Activated CD4-positive, alpha-beta T cell treated with anti-CD3 and anti-CD28 coated beads, Interleukin-2, amount 50 U/mL, for 48 hours (primary cell): ENCODE results near the gene PSTPIP2.
"Not testable (repeated sequence)": the region's sequence is repeated elsewhere in the genome, so short reads cannot be mapped to it uniquely, and the experiment has no call there.

Experiments
- DNase-seq, 2 experiments: peaks; one replicate each; pipeline ENCODE4 v3.0.0-alpha.2; 2020

Gene PSTPIP2

DNA sequence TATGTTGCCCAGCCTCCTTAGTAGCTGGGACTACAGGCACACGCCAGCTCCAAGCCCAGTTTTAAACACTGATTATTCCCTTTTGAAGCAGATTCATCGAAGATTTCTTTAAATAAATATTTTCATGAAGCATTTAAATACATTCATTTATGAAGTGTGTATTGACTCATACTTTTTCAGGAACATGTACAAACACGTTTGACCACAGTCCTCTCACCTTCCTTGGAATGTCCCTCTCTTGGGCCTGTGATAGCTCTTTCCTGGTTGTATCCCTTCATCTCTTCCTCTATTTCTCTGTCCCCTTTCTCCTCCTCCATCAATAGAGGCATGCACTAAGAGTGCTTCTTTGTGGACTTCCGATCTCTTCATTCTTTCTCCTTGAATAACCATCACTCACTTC is 2.5 kb downstream of the PSTPIP2 start:
- no peak for DNase-seq

DNA sequence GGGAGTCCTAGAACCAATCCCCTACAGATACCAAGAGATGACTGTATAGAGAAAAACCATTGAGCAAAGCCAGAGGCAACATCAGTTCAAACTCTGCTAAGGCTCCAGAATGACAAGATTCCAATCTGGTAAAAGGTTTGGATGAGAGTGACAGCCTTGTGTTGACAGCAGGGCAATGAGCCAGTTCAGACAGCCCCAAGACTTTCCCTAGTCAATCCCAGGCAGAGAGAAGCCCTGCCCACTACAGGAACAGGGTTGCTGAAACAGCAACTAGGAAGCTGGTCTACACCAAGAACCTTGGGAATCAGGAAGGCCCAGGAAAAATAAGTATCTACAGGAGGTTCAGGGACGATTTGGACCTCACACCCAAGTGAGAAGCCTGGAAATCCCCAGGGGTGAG is 3.3 kb downstream of the PSTPIP2 start:
- DNase-seq, result no peak

DNA sequence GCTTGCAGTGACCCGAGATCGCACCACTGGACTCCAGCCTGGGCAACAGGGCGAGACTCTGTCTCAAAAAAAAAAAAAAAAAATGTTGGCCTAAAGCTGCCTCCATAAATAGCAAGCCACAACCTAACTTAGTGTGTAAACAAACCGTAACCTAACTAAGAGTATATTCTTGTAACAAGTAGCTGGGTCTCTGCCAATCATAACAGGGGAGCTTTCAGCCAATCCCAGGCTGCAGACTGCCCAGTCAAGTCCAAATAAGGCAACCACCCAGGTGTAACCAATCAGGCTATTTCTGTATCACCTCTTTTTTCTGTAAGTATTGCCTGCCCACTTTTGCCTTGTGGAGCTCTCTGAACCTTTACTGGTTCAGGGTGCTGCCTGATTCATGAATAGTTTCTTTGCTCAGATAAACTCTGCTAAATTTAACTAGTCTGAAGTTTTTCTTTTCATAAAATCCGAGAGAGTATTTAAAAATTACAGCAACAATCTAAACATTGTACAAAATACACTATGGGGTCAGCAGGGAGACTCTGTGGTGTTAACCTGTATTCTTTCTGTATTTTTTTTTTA is 4.5 kb downstream of the PSTPIP2 start:
- DNase-seq, result no peak

DNA sequence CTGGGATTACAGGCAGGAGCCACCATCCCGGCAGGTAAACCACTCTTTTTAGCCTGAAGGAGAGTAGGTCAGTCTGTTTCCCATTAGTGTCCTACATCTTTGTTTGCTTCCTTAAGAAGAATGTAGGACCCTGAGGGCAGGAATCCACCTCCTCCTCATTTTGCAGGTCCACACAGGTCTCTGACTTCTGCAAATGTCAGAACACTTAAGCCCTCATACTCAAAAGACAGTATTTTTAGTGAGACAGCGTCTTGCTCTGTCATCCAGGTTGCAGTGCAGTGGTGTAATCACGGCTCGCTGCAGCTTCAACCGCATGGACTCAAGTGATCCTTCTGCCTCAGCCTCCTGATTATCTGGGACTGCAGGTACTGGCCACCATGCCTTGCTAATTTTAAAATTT is 9.3 kb downstream of the PSTPIP2 start:
- no peak for DNase-seq

DNA sequence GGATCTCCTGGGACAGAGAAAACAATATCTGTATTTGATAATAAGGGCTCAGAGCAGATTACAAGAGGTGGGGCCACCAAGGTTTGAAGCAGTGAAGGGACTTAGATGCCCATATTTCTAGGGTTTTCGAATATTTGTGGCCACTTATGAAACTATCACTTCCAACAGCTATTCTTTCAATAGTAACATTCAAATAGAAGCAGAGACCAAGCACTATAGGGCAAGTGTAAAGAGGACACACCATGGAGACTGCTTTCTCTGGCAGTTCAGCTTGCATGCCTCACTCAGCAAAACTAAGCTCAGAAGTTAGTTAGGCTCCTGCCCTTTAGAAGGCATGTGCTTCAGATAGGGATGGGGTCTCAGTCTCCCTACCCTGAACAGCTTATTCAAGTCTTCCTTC is 10.3 kb downstream of the PSTPIP2 start:
- DNase-seq, result no peak

DNA sequence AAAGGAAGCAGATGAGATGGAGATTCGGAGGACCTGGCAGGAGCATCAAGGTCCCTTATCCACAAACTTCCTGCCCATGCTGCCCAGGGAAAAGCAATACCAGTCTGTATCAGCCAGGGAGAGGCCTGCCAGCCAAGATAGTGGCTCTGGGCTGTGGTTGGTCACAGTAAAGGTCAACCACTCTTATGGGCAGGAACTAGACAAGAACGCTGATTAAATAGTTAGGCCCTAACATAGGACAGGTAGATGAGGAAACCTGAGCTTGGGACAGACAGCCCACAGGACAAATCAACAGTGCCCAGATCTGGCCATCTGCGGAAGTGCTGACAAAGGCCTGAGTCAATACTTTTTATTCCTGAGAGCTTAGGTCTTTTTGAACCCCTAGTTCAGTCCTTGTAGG is 10.7 kb downstream of the PSTPIP2 start:
- no peak for DNase-seq

DNA sequence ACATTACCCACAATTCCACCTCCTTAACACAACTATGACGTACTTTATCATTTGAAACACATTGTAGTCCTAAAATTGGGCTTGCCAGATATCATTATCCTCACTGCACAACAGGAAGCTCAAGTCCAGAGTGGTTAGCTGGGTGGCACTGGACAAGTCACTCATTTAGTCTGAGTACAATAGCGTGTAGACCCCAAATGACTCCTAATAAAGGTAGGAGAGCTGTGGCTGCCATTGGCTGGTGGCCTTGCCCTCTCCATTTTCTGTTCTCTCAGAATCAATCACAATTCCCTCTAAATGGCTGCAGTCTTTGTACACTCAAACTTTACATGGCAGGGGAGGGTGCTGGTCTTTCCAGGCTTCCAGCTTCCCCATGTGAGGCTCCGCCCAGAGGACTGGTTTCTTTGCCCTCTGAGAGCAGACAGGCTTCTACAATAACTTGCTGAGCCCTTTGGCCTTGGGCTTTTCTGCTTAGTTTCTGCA is 11.7 kb downstream of the PSTPIP2 start:
- DNase-seq, result no peak

DNA sequence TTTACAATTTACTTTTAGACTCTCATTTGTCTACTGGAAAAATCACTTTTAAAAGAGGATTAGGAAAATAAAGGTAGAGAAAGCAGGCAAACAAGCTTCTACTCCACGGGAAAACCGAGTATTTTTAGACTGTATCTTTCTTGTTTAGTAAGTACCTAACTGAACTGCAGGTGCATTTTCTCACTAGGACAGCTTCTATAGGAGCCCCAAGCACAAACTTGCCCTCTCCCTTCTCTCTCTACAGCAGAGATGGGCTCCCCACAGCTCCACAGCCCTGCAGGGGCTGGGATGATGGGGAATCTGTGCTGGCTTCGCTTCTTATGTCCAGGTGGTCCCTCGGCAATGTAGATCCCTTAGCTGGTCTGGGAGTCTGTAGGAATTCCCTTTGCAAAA is 16.2 kb downstream of the PSTPIP2 start:
- no peak for DNase-seq

DNA sequence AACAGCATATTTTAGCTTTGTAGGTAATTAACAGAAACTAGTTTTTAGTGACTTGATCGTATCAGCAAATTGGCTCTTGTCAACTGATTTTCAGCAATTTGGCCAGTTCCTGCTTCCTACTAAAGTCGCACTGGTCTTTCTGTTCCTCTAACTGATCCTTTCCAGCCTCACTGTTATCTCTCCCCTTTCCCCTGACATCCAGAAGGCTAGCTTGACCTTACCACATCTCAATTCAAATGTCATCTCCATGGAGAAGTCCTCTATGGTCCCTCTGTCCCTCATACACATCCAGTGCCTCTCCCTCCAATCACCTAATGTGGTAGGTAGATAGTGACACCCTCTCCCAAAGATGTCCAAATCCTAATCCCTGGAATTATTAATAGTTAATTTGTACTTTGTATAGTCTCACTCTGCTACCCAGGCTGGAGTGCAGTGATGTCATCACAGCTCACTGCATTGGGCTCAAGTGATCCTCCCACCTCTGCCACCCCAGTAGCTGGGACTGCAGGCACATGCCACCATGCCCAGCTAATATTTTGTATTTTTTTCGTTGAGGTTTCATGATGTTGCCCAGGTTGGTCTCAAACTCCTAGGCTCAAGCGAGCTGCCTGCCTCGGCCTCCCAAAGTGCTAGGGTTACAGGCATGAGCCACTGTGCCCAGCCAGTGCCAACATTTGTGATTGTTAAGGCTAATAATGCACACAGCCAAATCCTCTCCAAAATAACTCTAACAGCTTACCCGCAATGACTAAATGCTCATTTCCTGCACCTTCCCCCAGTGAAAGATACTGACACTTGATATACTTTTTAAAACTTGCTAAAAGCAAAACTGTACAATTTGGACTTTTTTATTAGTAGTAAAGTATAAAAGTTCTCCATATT is 16.9 kb downstream of the PSTPIP2 start:
- no peak for DNase-seq

DNA sequence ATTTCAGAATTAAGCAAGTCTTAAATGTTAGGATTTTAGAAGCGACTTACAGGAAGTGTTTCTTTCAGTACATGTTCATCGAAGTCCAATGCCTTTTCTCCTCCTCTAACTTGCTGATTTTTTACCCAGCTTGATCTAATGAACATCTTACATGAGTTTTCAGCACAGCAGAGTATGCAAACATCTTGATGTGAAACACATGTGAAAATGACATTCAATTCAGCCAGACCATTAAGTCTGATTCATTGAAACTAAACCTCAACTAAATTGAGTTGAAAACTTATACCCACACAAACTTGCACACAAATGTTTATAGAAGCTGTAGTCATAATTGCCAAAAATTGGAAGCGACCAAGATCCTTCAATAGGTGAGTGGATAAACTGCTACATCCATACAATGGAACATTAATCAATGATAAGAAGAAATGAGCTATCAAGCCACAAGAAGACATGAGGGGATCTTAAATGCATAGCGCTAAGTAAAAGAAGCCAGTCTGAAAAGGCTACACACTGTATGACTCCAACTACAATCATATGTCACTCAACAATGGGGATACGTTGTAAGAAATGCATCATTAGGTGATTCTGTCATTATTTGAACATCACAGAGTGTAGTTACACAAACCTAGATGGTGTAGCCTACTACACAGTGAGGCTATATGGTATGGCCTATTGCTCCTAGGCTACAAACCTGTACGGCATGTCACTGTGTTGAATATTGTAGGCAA is 18.5 kb downstream of the PSTPIP2 start:
- DNase-seq, result no peak

DNA sequence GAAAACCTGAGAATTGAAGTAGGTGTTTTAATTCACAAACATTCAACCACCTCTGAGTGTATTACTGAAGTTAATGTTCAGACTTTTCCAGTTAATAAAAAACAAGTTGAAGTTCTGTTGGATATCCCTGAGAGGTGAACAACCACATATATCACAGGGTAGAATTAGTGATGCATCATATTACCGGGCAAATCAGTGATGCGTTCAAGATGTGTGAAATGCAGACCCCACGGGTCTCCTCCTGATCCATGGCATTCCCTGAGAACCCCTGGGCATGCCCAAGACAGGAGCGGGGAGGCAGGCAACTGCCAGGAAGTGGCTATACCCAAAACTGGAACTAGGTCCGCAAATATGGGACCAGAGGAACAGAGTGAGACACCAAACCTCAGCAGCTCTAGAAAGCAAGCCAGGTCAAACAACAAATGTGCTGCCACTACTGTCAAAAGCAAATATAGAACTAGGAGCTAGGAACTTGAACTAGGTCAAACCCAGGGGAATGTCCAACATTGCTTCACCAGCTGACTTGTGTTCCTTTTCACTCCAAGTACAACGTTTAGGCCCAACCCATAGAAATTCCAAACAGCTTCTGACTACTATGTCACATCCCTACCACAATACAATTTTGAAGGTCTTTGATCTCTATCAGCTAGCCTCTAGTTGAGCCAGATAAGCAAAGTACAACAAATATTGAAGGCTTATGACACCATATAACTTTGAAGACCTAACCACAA is 20.2 kb downstream of the PSTPIP2 start:
- no peak for DNase-seq

DNA sequence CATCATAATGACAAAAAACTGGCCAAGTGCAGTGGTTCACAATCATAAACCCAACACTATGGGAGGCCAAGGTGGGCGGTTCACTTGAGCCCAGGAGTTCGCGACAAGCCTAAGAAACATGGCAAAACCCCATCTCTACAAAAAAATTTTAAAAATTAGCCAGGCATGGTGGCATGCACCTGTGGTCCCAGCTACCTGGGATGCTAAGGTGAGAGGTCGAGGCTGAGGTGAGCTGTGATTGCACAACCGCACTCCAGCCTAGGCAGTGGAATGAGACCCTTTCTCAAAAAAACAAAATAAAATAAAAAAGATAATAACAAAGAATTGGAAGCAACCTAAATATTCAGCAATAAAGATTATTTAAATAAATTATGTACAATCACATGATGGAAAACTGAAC is 21.8 kb downstream of the PSTPIP2 start:
- no peak for DNase-seq

DNA sequence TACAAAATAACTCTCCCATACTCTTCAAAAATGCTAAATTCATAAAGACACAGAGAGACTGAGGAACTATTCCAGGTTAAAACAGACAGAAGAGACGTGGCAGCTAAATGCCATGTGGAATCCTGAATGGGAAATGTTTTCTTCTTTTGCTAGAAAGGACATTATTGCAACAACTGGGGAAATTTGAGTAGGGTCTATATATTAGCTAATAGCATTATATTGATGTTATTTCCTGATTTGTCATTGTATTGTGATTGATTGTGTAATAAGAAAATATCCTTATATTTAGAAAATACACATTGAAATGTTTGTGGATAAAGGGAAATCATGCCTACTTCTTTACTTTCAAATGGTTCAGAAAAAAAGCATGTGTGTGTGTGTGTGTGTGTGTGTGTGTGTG is 23.4 kb downstream of the PSTPIP2 start:
- DNase-seq, result no peak

DNA sequence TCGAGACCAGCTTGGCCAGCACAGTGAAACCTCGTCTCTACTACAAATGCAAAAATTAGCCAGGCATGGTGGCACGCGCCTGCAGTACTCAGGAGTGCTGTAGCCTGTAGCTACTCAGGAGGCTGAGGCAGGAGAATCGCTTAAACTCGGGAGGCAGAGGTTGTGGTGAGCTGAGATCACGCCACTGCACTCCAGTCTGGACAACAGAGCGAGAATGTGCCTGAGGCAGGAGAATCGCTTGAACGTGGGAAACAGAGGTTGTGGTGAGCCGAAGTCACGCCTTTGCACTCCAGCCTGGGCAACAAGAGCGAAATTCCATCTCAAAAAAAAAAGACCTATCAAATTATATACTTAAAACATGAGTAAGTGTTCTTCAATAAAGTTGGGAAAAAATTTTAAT is 24.7 kb downstream of the PSTPIP2 start:
- not testable (repeated sequence) for DNase-seq

DNA sequence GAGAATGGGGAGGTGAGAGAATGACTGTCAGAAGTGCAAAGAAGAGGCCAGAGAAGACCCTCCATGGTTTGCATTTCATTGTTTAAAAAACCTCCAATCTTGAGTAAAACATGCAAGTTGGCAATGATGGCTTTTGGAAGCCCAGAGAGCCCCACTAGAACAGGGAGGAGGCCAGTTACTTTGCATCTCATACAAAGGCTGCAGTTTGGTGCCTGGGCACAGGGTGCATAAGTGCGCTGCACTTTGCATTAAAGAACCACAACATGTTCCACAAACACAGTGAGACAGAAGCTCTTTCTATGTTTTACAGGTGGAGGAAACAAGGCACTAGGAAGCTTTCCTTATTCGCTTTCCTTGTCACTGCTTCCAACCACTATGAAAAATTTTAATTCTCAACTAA is 25.4 kb downstream of the PSTPIP2 start:
- DNase-seq, result no peak

DNA sequence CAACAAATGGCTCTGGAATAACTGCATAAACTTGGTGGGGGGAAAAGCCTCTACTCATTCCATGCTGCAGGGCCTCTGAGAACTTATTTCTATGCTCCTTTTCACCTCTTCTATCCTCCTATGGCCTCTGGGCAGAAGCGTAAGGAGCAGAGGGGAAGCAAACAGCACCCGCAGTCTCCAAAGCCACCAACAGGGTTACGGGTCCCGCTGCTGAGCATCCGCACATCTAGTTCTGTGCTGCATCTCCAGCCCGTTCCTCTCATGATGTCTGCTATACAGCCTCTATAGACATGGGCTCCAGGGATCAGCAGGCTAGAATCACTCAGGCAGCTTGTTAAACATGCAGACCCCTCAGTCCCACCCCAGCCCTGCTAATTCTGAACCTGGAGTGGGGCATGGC is 25.9 kb downstream of the PSTPIP2 start:
- no peak for DNase-seq

DNA sequence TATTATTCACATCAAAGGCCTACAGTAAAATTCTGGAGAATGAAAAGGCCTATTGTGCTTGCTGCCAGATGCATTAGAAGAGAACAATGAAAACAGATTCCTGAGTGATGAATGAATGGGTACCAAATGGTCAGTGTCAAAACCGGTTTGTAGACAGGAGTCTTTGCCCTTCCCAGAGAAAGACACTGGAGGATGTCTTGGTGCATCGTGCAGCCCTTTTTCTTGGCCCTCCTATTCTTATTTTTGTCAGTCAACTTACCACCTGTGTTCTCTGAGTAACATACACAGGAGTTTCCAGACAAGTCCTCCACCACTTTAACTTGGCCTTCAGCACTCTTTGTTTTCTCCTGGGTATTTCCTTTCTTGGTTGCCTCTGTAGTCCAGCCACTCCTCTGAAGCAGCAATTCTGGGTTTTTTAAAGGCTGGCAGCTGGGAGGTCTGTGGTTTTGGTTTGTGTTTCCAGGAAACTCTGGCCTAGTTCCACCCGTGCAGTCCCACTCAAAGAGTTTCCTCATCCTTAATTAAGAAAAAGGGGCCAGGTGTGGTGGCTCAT is 29.4 kb downstream of the PSTPIP2 start:
- DNase-seq, result peak; percentile 19 to 44

DNA sequence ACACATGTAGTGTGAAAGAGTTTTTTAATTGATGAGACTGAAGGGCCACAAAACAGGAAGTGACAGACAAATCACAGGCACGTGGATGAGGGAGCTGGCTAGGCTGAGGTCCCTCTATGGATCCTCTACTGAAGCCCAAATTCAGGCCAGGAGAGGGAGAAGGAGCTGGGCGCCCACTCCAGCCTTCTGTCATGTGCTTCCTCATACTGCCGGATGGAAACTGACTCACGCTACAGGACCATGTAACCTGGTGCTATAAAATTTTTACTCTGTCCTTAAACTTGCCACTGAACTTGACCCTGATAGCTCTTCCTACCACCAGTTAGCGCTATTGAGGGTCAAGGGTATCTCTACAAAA is 31.3 kb downstream of the PSTPIP2 start:
- DNase-seq, result no peak

DNA sequence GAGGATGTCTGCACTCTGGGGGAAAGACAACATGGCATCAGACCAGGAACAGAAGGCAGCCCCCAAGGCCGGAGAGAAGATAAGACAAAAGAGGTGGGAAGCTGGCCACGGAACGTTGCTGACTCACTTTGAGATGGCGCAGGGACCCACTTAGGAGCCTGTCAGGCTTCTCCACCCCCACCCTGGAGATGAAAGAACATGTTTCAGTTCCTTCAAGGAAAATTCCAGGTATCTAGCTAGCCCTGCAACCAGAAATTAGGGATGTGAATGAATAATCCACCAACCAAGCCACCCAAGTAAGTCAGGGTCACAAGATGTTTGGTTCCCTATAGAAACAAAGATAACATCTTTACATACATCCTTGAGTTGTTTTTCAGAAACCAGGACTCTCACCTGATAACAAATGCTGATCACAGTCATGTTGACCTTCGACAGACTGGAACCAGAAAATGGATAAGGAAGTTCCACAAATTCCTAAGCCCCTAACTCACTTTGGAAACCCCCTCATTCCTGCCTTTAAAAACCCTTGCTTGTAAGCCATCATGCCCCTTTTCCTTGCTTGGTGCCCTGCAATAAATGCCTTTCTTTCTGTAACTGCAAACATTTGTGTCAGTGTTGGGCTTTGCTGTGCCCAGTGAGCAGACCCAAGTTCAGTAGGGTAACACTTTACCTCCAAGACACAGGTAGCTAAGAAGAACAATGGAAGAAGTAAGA is 31.9 kb downstream of the PSTPIP2 start:
- no peak for DNase-seq

DNA sequence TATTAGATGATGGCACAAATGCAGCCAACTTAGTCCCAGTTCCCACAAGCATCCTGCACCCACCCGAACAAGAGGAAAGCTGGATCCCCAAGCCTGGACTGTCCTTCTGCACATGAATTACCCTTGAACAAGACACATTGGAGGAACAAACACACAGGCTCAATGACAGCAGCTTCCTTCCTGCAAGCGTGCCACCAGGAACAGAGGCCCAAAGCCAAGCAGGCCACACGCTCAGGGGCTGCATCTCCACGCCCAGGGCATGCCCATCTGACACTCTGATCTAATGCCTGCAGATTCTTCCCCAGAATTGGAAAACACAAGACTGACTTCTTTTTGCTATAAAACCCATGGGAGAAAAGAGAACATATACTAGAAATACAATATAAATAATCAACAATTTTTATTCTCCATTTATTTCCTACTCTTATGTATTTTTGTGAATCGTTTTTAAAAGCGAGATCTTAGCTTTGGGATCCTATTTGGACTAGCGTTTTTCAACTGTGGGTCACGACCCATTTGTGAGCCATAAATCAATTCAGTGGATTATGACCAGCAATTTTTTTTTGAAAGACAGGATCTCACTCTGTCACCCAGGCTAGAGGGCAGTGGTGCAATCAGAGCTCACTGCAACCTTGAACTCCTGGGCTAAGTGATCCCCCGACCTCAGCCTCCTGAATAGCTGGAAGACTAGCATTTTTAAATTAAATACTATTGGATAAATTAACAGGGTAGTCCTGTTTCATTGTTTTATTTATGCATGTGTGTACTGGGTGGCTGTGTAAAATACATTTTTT is 34.4 kb downstream of the PSTPIP2 start:
- DNase-seq, result no peak
